Activated CD4-positive, alpha-beta T cell treated with anti-CD3 and anti-CD28 coated beads, Interleukin-2, amount 10 ng/mL, durations not matched to agents 24 days and 14 days (primary cell): ENCODE data around the gene CEP128. TPM values are rescaled to one million over a fixed set of nuclear protein-coding genes. Genes with fewer than 3 reads are reported as not detected.

ENCODE experiments used
- DNase-seq: peaks from one replicate; pipeline ENCODE4 v3.0.0; 2022
- H3K27ac Mint-ChIP-seq: one replicate; pipeline ENCODE4 v1.8.0; 2022; ENCODE audit warnings: mild to moderate bottlenecking, mixed read lengths
- H3K27me3 Mint-ChIP-seq: one replicate; pipeline ENCODE4 v1.8.0; 2022; ENCODE audit warnings: mixed read lengths
- H3K36me3 Mint-ChIP-seq: one replicate; pipeline ENCODE4 v1.8.0; 2022; ENCODE audit warnings: low read depth, mild to moderate bottlenecking, mixed read lengths
- H3K4me1 Mint-ChIP-seq: one replicate; pipeline ENCODE4 v1.8.0; 2021; ENCODE audit warnings: mixed read lengths
- H3K4me3 Mint-ChIP-seq: one replicate; pipeline ENCODE4 v1.8.0; 2022; ENCODE audit warnings: mild to moderate bottlenecking, moderate library complexity, mixed read lengths
- H3K9me3 Mint-ChIP-seq: one replicate; pipeline ENCODE4 v1.8.0; 2021; ENCODE audit warnings: mixed read lengths
- intact Hi-C: fragments of 100-400 bp; cut with micrococcal nuclease; formaldehyde crosslinking; loops from one replicate; pipeline ENCODE4 v1.15.1; 2023
- total RNA-seq: library from RNA; stranded (reverse); gene quantifications from 2 replicates; pipeline ENCODE4 v1.2.3, GENCODE V29; 2022

The CEP128 gene
- total RNA-seq, 1 donor from 2014 or later, result 20.4 TPM

DNA sequence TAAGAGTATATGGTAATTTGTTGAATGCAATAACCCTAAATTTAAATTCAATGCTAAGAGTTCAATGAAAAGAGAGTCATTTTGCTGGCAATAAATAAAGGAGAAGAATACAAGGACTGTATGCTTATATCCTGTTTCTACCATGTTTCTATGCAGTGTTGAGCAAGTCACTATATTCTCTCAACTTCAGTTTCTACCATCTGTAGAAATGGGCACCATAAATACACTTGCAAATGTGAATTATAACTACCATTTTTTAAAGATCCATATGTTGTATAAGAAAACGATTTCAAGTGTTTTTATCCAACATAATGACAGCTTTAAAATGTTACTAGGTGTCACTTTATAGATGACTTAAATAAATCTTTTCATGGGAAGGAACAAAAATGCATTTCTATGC, 170.3 kb downstream of the CEP128 start:
- intact Hi-C loops, result no loop called here
- no peaks in the 10 kb centered on the region for H3K27me3 Mint-ChIP-seq

DNA sequence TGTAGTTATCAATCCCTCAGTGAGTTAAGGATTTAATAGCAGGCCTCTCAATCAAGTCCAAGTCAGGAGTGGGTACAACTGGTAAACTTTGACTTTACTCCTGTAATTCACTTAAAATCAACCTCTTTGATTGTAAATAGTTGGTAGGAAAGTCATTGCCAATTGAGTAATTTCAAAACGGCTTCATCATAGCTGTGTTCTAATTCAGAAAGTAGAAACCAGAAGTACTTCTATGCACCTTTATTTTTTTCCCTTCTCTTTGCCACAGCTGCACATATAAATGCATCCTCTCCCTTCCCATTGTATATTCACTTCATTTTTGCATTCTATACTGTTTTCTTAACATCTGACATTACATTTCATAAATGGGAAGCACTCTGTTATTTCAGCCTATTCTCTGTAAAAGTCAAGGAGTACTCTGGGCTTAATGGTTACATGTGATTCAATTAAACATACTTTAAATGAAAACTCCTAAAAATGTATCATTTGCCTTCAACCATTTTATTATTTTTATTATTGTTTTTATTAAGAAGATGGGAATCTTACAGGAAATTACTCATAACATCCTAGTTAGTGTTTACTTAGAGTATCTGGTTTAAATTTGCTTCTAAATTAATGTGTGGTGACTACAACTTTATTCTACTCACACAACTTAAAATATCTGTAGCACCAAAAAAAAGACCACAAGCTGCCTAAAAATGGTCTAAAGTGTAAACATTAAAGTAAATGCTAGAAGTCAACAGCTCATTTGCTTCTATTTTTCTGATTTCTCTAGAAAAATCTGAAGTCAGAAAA, 171.2 kb downstream of the CEP128 start:
- Mint-ChIP-seq H3K27me3 (no peaks in the 10 kb centered on the region), H3K27ac (no peak overlapping the region), H3K36me3 (peaks cover 2% of the 10 kb centered on the region), H3K9me3 (no peaks in the 10 kb centered on the region), H3K4me3 (no peak overlapping the region), H3K4me1 (no peaks in the 10 kb centered on the region)
- intact Hi-C loops, result no loop called here
- no peak for DNase-seq

More for the DNA sequence above, 170.3 kb downstream of the CEP128 start:
- Mint-ChIP-seq H3K36me3 (peaks cover 2% of the 10 kb centered on the region), H3K9me3 (no peaks in the 10 kb centered on the region), H3K4me1 (no peaks in the 10 kb centered on the region), H3K27ac (no peak overlapping the region), H3K4me3 (no peak overlapping the region)
- DNase-seq, result no peak

DNA sequence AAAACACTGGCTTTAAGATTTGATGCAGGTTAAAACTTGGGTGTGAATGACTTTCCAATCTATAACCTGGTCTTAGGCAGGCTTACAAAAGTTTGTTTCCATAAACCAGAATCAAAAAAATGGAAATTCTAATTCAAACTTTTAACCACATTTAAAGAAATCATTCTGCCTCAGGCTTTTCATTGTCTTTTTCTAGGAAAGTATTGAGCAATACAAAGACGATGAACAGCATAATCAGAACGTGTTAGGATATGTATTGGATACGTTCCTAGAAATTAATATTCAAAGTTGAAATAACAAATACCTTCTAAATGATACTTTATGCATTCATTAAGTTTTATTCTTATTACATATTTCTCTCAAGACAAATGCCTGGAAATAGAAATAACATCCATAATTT, 172.9 kb downstream of the CEP128 start:
- no peaks in the 10 kb centered on the region for H3K4me1 Mint-ChIP-seq
- intact Hi-C loops, result no loop called here
- H3K9me3 Mint-ChIP-seq, result no peaks in the 10 kb centered on the region
- no peak for DNase-seq
- no peaks in the 10 kb centered on the region for H3K27me3 Mint-ChIP-seq
- H3K4me3 Mint-ChIP-seq, result no peak overlapping the region
- H3K36me3 Mint-ChIP-seq, result no peaks in the 10 kb centered on the region
- H3K27ac Mint-ChIP-seq, result no peak overlapping the region

DNA sequence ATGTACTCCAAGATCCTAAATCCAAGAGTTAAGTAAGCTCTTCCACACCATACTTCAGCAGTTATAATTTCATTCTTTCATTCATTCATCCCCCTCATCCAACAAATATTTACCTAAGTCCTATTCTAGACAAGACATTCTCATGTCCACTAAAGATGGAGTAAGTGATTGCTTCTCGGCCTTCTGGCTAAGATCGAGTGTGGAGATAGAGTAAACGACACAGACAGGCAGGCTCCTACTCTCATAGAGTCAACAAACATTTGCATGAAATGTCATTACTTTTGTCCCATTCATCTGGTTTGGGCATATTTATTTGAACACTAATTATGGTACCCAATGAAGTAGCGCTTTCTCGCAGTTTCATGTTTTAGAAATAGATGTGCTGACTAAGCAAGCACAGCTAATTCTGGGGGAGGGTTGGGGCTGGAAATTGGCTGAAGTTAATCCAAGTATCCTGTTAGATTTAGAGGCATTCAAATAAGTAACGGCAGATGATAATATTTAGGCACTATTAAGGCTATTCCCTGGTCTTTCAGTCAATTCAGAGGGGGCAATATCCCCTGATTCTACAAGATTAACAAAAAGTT, 176.5 kb downstream of the CEP128 start:
- intact Hi-C loops, result no loop called here
- Mint-ChIP-seq H3K4me1 (no peaks in the 10 kb centered on the region), H3K27me3 (no peaks in the 10 kb centered on the region), H3K4me3 (no peak overlapping the region), H3K9me3 (no peaks in the 10 kb centered on the region), H3K27ac (no peak overlapping the region), H3K36me3 (no peaks in the 10 kb centered on the region)
- DNase-seq, result no peak

DNA sequence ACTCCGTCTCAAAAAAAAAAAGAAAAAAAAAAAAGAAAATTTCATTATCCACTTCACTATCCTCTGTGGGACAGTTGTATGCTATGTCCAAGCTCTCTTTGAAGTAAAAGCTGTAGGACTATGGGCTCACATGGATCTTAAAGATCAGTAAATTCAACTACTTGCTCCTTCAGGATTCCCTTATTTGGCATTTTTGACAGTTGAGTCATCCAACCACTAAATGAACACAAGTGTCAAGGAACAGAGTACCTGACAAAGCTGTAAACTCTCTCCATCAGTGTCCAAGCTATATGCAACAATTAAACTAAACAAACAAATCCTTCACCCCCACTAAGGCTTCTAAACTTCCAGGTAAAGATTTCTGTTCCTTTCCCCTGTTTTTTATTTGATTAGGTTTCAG, 177.0 kb downstream of the CEP128 start:
- no peaks in the 10 kb centered on the region for H3K9me3 Mint-ChIP-seq
- no peaks in the 10 kb centered on the region for H3K4me1 Mint-ChIP-seq
- H3K27ac Mint-ChIP-seq, result no peak overlapping the region
- DNase-seq, result no peak
- H3K36me3 Mint-ChIP-seq, result no peaks in the 10 kb centered on the region
- H3K27me3 Mint-ChIP-seq, result no peaks in the 10 kb centered on the region
- H3K4me3 Mint-ChIP-seq, result no peak overlapping the region
- intact Hi-C loops, result no loop called here

DNA sequence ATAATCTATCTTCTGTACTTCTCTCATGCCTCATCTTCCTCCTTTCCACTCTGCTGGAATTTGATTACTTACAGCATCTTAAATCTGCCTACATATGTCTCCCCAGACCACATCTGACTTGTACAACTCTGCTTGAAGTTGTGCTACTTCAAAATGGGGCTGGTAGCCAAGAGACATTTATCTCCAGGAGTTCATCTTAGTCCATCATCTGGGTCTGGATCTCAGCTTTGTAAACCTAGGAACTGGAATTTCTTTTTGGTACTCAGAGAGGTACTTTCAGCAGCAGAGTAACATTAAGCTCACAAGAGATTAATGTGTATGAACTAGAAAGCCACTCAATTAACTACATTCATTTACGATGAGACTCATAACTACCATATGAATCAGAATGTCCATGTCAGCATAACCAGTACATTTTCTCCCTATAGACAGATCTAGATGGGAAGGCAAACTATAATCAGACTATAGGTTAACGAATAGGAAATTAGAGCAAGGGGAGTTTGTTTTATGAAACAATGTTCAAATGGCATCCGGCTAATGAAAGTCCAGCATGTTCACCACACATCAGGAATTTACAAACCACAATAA, 178.8 kb downstream of the CEP128 start:
- Mint-ChIP-seq H3K9me3 (no peaks in the 10 kb centered on the region), H3K4me1 (no peaks in the 10 kb centered on the region)

DNA sequence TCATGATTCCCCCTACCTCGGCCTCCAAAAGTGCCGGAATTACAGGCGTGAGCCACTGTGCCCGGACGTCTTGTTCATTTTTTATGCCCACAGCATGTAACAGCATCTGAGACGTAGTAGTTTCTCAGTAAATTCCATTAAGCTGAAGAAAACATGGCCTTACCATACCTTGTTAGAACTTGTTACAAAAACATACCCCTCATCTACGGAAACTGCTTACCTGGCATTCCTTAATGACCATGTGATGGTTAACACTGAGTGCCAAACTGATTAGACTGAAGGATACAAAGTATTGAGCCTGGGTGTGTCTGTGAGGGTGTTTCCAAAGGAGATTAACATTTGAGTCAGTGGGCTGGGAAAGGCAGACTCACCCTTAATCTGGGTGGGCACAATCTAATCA, 186.8 kb downstream of the CEP128 start:
- intact Hi-C loops, result no loop called here

More for the DNA sequence above, 178.8 kb downstream of the CEP128 start:
- Mint-ChIP-seq H3K36me3 (no peaks in the 10 kb centered on the region), H3K4me3 (no peak overlapping the region), H3K27ac (no peak overlapping the region), H3K27me3 (no peaks in the 10 kb centered on the region)
- intact Hi-C loops, result no loop called here
- DNase-seq, result no peak

DNA sequence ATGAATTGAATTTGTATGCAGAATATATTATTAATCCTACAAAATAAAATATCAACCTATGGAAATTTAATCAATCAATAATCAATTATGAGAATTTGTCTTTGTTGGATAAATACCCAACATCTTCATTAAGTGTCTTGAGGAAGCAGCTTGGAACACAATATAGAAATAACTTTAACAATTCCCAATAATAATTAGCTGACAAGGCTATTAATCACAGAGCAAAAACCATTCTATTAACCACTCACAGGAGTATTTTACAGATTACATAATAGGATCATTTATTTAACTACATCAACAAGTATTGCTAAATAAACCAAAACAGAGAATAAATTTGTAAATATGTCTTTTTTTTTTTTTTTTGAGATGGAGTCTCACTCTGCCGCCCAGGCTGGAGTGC, 190.3 kb downstream of the CEP128 start:
- no peak for DNase-seq
- intact Hi-C loops, result no loop called here
- Mint-ChIP-seq H3K4me1 (peaks cover 2% of the 10 kb centered on the region), H3K36me3 (peaks cover 11% of the 10 kb centered on the region), H3K4me3 (no peak overlapping the region), H3K9me3 (no peaks in the 10 kb centered on the region), H3K27me3 (no peaks in the 10 kb centered on the region), H3K27ac (no peak overlapping the region)

More for the DNA sequence above, 186.8 kb downstream of the CEP128 start:
- no peaks in the 10 kb centered on the region for H3K27me3 Mint-ChIP-seq
- H3K36me3 Mint-ChIP-seq, result peaks cover 14% of the 10 kb centered on the region
- H3K4me3 Mint-ChIP-seq, result no peak overlapping the region
- H3K4me1 Mint-ChIP-seq, result peaks cover 5% of the 10 kb centered on the region
- DNase-seq, result no peak
- H3K27ac Mint-ChIP-seq, result no peak overlapping the region
- no peaks in the 10 kb centered on the region for H3K9me3 Mint-ChIP-seq

DNA sequence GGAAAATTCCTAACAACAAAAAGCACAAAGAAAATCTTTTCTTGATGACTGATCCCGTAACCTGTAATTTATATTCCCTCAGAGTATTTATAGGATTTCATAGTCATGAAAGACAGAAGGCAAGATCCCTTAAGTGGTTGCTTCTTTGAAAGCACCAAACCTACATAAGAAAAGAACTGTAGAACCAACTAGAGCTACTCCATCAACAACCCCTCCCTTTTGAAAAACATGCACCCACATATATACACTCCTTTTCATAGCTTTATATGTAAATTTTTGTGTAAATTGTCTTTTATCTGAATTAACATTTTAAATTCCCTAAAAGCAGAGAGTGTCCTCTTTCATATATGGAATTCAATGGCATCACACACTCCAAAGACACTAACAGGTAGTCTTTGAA, 215.3 kb downstream of the CEP128 start:
- Mint-ChIP-seq H3K4me3 (no peak overlapping the region), H3K9me3 (no peaks in the 10 kb centered on the region), H3K27me3 (no peaks in the 10 kb centered on the region), H3K27ac (no peak overlapping the region), H3K36me3 (no peaks in the 10 kb centered on the region), H3K4me1 (no peaks in the 10 kb centered on the region)
- DNase-seq, result no peak
- intact Hi-C loops, result no loop called here

DNA sequence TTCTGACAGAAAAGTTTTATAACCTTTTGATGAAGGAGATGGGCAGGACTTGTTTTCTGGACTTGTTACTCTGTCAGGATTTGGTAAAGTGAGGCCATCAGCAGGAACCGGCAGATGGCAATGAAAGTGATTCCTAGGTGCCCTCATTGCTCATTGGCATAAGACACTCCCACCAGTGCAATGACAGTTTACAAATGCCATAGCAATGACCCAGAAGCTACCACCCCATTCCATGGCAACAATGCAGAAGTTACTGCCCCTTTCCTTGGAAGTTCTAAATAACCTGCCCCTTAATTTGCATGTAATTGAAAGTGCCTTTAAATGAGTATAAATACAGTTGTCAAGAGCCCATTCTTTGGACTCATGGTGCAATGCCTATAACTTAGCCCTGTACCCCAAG, 222.6 kb downstream of the CEP128 start:
- Mint-ChIP-seq H3K36me3 (no peaks in the 10 kb centered on the region), H3K9me3 (no peaks in the 10 kb centered on the region), H3K27ac (no peak overlapping the region), H3K4me1 (peaks cover 4% of the 10 kb centered on the region), H3K4me3 (no peak overlapping the region), H3K27me3 (no peaks in the 10 kb centered on the region)
- intact Hi-C loops, result no loop called here
- DNase-seq, result no peak

DNA sequence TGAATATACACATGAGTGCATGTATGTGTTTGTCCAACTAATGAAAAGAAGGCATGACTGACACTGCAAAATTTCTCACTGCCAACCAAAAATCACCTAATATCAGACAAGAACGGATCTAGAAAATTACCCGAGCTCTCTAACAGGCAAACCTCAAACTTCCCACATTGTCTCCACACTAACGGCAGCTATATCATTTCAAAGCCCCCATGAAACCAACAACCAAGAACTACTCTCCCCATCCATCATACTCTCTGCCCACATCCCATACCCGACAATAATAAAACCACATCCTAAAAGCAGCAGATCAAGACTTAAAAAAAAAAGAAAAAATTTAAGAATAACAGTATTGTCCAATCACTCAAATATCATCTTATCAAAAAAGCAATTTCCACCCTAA, 227.1 kb downstream of the CEP128 start:
- no peaks in the 10 kb centered on the region for H3K36me3 Mint-ChIP-seq
- no peaks in the 10 kb centered on the region for H3K9me3 Mint-ChIP-seq
- H3K27me3 Mint-ChIP-seq, result no peaks in the 10 kb centered on the region
- H3K4me1 Mint-ChIP-seq, result peaks cover 4% of the 10 kb centered on the region
- no peak overlapping the region for H3K4me3 Mint-ChIP-seq
- intact Hi-C loops, result no loop called here
- no peak overlapping the region for H3K27ac Mint-ChIP-seq
- DNase-seq, result no peak

DNA sequence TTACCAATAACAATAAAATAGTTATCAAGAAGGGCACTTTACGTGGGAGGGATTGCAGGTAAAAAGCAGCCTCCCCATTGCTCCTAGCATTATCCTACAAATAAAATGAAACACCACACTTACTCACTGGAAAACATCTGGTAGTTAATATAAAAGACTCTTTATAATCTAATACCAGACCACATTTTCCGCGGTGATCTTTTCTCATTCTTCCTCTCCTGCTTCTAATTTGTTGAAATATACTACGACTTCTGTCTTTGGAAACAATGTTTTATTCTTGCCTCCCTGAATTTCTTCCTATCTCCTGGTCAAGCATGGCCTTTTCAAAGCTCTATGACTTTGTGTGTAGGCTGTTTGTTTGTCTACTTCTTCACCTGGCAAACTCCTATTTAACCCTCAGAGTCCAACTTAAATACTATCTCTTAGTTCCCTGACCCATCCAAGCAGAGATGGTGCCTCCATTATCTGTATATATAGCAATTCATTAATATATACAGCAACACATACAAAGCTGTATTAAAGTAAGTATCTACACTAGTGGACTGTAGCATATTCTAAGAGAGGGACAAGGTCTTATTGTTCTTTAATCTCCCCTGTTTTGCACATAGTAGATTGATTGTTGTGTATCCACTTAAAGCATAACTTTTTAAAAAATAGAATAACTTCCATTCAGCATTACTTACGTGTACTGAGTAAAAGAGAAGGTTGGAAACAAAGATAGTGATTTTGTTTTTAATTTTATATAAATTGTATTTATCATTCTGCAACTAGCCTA, 228.3 kb downstream of the CEP128 start:
- no peak overlapping the region for H3K4me3 Mint-ChIP-seq
- no peaks in the 10 kb centered on the region for H3K36me3 Mint-ChIP-seq
- no peaks in the 10 kb centered on the region for H3K27me3 Mint-ChIP-seq
- no peak overlapping the region for H3K27ac Mint-ChIP-seq
- DNase-seq, result no peak
- intact Hi-C loops, result no loop called here
- no peaks in the 10 kb centered on the region for H3K9me3 Mint-ChIP-seq
- peaks cover 4% of the 10 kb centered on the region for H3K4me1 Mint-ChIP-seq

DNA sequence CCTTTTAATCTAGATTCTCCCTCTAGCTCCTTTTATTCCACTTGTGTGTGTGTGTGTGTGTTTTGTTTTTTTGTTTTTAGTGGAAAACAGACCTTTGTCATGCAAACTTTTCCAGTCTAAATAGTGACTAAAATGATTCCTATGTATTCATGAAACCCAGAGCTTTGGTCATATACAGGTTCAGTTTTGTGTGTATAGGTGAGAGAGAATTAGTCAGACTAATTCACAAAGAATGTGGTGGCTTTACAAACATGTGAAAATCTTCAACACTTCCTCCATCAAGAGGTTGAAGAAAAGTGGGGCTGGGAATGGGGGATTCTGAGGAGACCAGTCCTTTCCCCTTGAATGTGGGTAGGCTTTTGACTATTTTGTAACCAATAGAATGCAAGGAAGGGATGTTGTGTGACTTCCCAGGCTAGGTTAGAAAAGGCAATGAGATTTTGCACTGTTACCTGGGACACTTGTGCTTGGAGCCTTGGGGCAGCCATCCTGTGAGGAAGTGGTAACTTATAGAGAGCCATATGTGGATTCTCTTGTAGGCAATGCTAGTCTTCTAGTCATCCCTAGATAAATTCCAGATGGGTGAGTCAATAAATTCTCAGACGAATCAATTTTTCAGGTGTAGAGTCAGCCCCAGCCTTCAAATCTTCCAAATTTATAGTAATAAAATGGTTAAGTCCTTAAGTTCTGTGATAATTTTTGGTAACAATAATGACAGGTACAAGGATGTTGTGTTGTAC, 236.1 kb downstream of the CEP128 start:
- Mint-ChIP-seq H3K27ac (no peak overlapping the region), H3K4me1 (no peaks in the 10 kb centered on the region), H3K4me3 (no peak overlapping the region), H3K36me3 (peaks cover 2% of the 10 kb centered on the region), H3K27me3 (no peaks in the 10 kb centered on the region), H3K9me3 (no peaks in the 10 kb centered on the region)
- intact Hi-C loops, result no loop called here
- DNase-seq, result no peak
